ENCODE measurements around the gene YIF1A.
"Not testable (repeated sequence)": the region's sequence is repeated elsewhere in the genome, so short reads cannot be mapped to it uniquely, and the experiment has no call there.

Gene YIF1A

DNA sequence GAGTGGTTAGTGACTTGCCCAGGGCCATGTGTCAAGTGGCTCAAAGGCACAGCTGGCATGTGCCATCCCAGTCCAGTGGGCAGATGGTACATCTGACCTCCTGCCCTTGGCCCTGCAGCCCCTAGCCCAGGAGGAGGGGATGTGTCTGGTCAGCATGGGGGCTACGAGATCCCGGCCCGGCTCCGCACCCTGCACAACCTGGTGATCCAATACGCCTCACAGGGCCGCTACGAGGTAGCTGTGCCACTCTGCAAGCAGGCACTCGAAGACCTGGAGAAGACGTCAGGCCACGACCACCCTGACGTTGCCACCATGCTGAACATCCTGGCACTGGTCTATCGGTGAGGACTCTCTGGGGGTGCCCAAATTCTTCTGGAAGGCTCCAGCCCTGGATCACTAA lies 26.2 kb downstream of the YIF1A start:
- in situ Hi-C loops (cut with MboI; ENCODE audit: low pct_unique_long_range_greater_than_20kb, low sequenced_read_pairs, unreplicated experiment): no loop called here
- no peak for DNase-seq (ENCODE audit: low spot score)

GRCh38 chr11:66262191-66262590 lies 26.8 kb downstream of the YIF1A start:
- TF ChIP-seq CTCF (IDR thresholded peaks at IDR 0.05; ENCODE audit: extremely low read depth, insufficient read depth, missing control alignments): no peak
- in situ Hi-C loops (cut with MboI; ENCODE audit: low pct_unique_long_range_greater_than_20kb, low sequenced_read_pairs, unreplicated experiment): no loop called here
- DNase-seq (ENCODE audit: low spot score): no peak

More for the DNA sequence above, 26.2 kb downstream of the YIF1A start:
- no peak for TF ChIP-seq CTCF (IDR thresholded peaks at IDR 0.05; ENCODE audit: extremely low read depth, insufficient read depth, missing control alignments)

DNA sequence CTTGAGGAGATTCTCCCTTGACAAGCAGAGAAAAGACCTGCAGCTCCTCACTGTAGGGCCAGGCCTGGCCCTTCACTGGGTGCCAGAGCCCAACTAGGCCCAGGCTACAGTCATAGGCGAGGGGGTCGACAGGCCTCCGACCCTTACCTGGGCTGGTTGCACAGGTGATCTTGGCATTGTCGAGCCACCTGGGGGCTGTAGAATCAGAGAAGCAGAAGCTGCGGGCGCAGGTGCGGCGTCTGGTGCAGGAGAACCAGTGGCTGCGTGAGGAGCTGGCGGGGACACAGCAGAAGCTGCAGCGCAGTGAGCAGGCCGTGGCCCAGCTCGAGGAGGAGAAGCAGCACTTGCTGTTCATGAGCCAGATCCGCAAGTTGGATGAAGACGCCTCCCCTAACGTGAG lies 27.4 kb downstream of the YIF1A start:
- in situ Hi-C loops (cut with MboI; ENCODE audit: low pct_unique_long_range_greater_than_20kb, low sequenced_read_pairs, unreplicated experiment): no loop called here
- no peak for DNase-seq (ENCODE audit: low spot score)
- TF ChIP-seq CTCF (IDR thresholded peaks at IDR 0.05; ENCODE audit: extremely low read depth, insufficient read depth, missing control alignments): no peak

- DNase-seq (ENCODE audit: low spot score): no peak
- TF ChIP-seq CTCF (IDR thresholded peaks at IDR 0.05; ENCODE audit: extremely low read depth, insufficient read depth, missing control alignments): no peak
- in situ Hi-C loops (cut with MboI; ENCODE audit: low pct_unique_long_range_greater_than_20kb, low sequenced_read_pairs, unreplicated experiment): no loop called here
These were observed 29.0 kb downstream of the YIF1A start for GRCh38 chr11:66259956-66260355.

GRCh38 chr11:66259225-66259624 lies 29.7 kb downstream of the YIF1A start:
- in situ Hi-C loops (cut with MboI; ENCODE audit: low pct_unique_long_range_greater_than_20kb, low sequenced_read_pairs, unreplicated experiment): no loop called here

GRCh38 chr11:66258473-66258893 lies 30.5 kb downstream of the YIF1A start:
- in situ Hi-C loops (cut with MboI; ENCODE audit: low pct_unique_long_range_greater_than_20kb, low sequenced_read_pairs, unreplicated experiment): no loop called here
- DNase-seq (ENCODE audit: low spot score): peak; percentile 59
- no peak for TF ChIP-seq CTCF (IDR thresholded peaks at IDR 0.05; ENCODE audit: extremely low read depth, insufficient read depth, missing control alignments)

More at GRCh38 chr11:66259225-66259624, 29.7 kb downstream of the YIF1A start:
- no peak for DNase-seq (ENCODE audit: low spot score)
- TF ChIP-seq CTCF (IDR thresholded peaks at IDR 0.05; ENCODE audit: extremely low read depth, insufficient read depth, missing control alignments): no peak

DNA sequence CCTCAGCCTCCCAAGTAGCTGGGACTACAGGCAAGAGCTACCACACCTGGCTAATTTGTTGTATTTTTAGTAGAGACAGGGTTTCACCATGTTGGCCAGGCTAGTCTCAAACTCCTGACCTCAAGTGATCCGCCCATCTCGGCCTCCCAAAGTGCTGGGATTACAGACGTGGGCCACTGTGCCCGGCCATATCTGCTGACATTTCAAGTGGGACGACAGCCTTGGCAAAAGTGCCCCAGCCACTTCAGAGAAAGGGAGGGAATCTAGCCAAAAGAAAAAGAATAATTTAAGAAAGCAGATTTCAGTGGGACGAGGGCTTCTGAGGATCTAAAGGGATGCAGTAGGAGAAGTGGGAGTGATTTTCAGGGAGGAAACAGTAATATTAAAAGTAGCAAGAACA lies 35.9 kb downstream of the YIF1A start:
- DNase-seq (ENCODE audit: low spot score); in situ Hi-C loops (cut with MboI; ENCODE audit: low pct_unique_long_range_greater_than_20kb, low sequenced_read_pairs, unreplicated experiment): not testable (repeated sequence)

All from GM13977 (cell line).